NB4 (cell line): Measurements from ENCODE around the gene BTLA.

Experiments used
- CTCF ChIP-seq: IDR thresholded peaks from one replicate; pipeline ENCODE4 v1.5.1; 2012; ENCODE audit warnings: low read depth, low read length
- MAX ChIP-seq: IDR thresholded peaks from 2 replicates; pipeline ENCODE4 v1.6.1; 2011; ENCODE audit warnings: low read depth, low read length
- MYC ChIP-seq: IDR thresholded peaks from 2 replicates; pipeline ENCODE4 v1.6.1; 2011; ENCODE audit warnings: low read depth, low read length
- POLR2A ChIP-seq: IDR thresholded peaks from 2 replicates; pipeline ENCODE4 v1.6.1; 2011; ENCODE audit warnings: mild to moderate bottlenecking; ENCODE audit not compliant: insufficient read length; ENCODE audit errors: extremely low read depth

DNA sequence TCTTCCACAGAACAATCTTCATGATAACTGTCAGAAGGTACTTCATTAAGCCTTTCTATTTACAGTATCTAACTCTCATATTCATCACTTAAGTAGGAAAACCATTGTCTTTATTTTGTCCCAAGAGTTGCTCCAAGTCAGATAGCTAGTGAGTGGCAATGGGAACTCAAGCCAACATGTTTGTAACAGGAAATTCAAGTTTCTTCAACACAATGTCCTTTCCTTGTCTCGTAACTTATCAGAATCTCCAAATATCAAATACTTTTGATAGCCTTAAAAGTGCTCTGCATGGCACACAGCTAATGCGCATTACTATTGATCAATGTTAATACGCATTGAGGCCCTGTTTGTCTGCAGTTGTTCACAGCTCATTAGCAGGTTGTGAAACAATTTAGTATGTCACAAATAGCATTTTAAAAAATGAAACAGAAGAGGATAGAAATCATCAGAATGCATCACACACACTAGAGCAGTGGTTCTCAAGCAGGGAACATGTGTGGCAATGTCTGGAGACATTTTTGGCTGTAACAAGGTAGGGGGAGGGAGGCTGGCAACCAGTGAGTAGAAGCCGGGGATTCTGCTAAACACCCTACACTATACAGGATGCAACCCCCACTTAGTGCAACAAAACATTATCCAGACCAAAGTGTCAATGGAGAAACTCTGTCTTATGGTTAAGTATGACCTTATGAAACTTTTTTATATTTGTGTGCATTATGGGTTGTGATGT, 27.5 kb downstream of the BTLA start:
- TF ChIP-seq POLR2A (no peak), CTCF (no peak), MAX (no peak), MYC (no peak)
